IMR-90 (cell line): Measurements from ENCODE around the gene RAB36. TPM values are rescaled to one million over a fixed set of nuclear protein-coding genes. Genes with fewer than 3 reads are reported as not detected.

Experiments
- ATAC-seq: fragments of 200-7000 bp; cut with Tn5 transposase; 2 replicates; pipeline ENCODE4 v1.9.1; 2020; ENCODE audit warnings: low read depth, mild to moderate bottlenecking, moderate library complexity
- BruUV-seq: library from RNA; stranded (reverse); fragments of 400-500 nt; replicated peaks from 2 replicates; lab custom pipeline; 2021; lab: Mats Ljungman, UMichigan
- CTCF ChIA-PET: fragments of 300-600 bp; formaldehyde crosslinking; extraction: SDS; loops from one replicate; lab custom pipeline; 2021; ENCODE audit warnings: antibody characterized with exemption; lab: Yijun Ruan, JAX
- POLR2A ChIA-PET: fragments of 300-600 bp; sonication (Branson Sonifier 250); formaldehyde crosslinking; loops from one replicate; lab custom pipeline; 2022; ENCODE audit warnings: antibody characterized with exemption; ENCODE audit not compliant: unreplicated experiment; lab: Charles Lee
- DNase-seq: peaks from one replicate; pipeline ENCODE4 v3.0.0; 2013
- H2AFZ ChIP-seq: replicated peaks from 2 replicates; pipeline ENCODE3; 2013; ENCODE audit warnings: low read length, mild to moderate bottlenecking; ENCODE audit not compliant: poor library complexity
- H2AK5ac ChIP-seq: 2 replicates; pipeline ENCODE4 v1.6.1; 2013; ENCODE audit warnings: low read depth, low read length, inconsistent platforms
- H2AK9ac ChIP-seq: replicated peaks from 2 replicates; pipeline ENCODE3; 2013; ENCODE audit warnings: mild to moderate bottlenecking, low read depth, low read length, moderate library complexity; ENCODE audit not compliant: poor library complexity
- H2BK120ac ChIP-seq: 2 replicates; pipeline ENCODE4 v1.6.1; 2013; ENCODE audit warnings: low read depth, low read length, inconsistent platforms
- H2BK15ac ChIP-seq: 3 replicates; pipeline ENCODE4 v1.6.1; 2013; ENCODE audit warnings: low read depth, low read length, inconsistent platforms
- H2BK20ac ChIP-seq: 2 replicates; pipeline ENCODE4 v1.6.1; 2013; ENCODE audit warnings: low read depth, mild to moderate bottlenecking, inconsistent platforms, low read length, moderate library complexity
- H2BK5ac ChIP-seq: 2 replicates; pipeline ENCODE4 v1.6.1; 2013; ENCODE audit warnings: mild to moderate bottlenecking, low read depth, low read length, inconsistent platforms; ENCODE audit not compliant: poor library complexity, severe bottlenecking
- H3K14ac ChIP-seq: replicated peaks from 2 replicates; pipeline ENCODE4 v1.6.1; 2013; ENCODE audit warnings: low read depth, low read length, inconsistent platforms
- H3K18ac ChIP-seq: 2 replicates; pipeline ENCODE4 v1.6.1; 2013; ENCODE audit warnings: low read depth, low read length, control low read depth
- H3K23ac ChIP-seq: 2 replicates; pipeline ENCODE4 v1.6.1; 2013; ENCODE audit warnings: low read depth, low read length, inconsistent platforms
- H3K27ac ChIP-seq: 2 replicates; pipeline ENCODE4 v1.5.1; 2013; ENCODE audit warnings: mild to moderate bottlenecking, control low read depth, low read length; ENCODE audit not compliant: insufficient read depth
- H3K27me3 ChIP-seq: 2 replicates; pipeline ENCODE4 v1.6.1; 2013; ENCODE audit warnings: low read length; ENCODE audit not compliant: control insufficient read depth, insufficient read depth
- H3K36me3 ChIP-seq: 2 replicates; pipeline ENCODE4 v1.6.1; 2013; ENCODE audit warnings: low read length, mixed read lengths; ENCODE audit not compliant: control insufficient read depth, insufficient read depth
- H3K4ac ChIP-seq: 2 replicates; pipeline ENCODE4 v1.6.1; 2013; ENCODE audit warnings: low read depth, low read length, inconsistent platforms
- H3K4me1 ChIP-seq: 2 replicates; pipeline ENCODE4 v1.6.1; 2013; ENCODE audit warnings: low read length, mixed read lengths; ENCODE audit not compliant: control insufficient read depth, insufficient read depth
- H3K4me2 ChIP-seq: 2 replicates; pipeline ENCODE4 v1.6.1; 2013; ENCODE audit warnings: low read depth, mild to moderate bottlenecking, control low read depth, low read length, moderate library complexity
- H3K4me3 ChIP-seq: 2 replicates; pipeline ENCODE4 v1.5.1; 2013; ENCODE audit warnings: low read depth, mild to moderate bottlenecking, control low read depth, low read length, moderate library complexity; ENCODE audit not compliant: insufficient read depth
- H3K56ac ChIP-seq: 2 replicates; pipeline ENCODE4 v1.6.1; 2013; ENCODE audit warnings: low read length, inconsistent platforms; ENCODE audit not compliant: insufficient read depth; ENCODE audit errors: extremely low read depth
- H3K79me1 ChIP-seq, 2 experiments: 2 replicates each; pipeline ENCODE4 v1.6.1; 2013; ENCODE audit warnings: low read length in 2 of 2, inconsistent platforms in 1 of 2, low read depth in 1 of 2
- H3K9ac ChIP-seq: 2 replicates; pipeline ENCODE4 v1.6.1; 2013; ENCODE audit warnings: low read depth, low read length, control low read depth
- H3K9me1 ChIP-seq: 2 replicates; pipeline ENCODE4 v1.6.1; 2013; ENCODE audit warnings: low read length, inconsistent platforms; ENCODE audit not compliant: insufficient read depth
- H3K9me3 ChIP-seq: 2 replicates; pipeline ENCODE4 v1.6.1; 2013; ENCODE audit warnings: low read length; ENCODE audit not compliant: control insufficient read depth, insufficient read depth
- H4K20me1 ChIP-seq: 2 replicates; pipeline ENCODE4 v1.6.1; 2013; ENCODE audit warnings: low read length, inconsistent platforms; ENCODE audit not compliant: insufficient read depth
- H4K5ac ChIP-seq: 2 replicates; pipeline ENCODE4 v1.6.1; 2013; ENCODE audit warnings: mild to moderate bottlenecking, low read depth, low read length, control low read depth
- H4K8ac ChIP-seq, 2 experiments: 2 replicates each; pipeline ENCODE4 v1.6.1; 2013; ENCODE audit warnings: low read depth in 2 of 2, low read length in 2 of 2, control low read depth in 1 of 2, inconsistent platforms in 1 of 2
- H4K91ac ChIP-seq: 2 replicates; pipeline ENCODE4 v1.6.1; 2013; ENCODE audit warnings: low read depth, low read length, inconsistent platforms; ENCODE audit not compliant: insufficient read depth
- FOS ChIP-seq: fragments of 150-350 bp; IDR thresholded peaks from 2 replicates; pipeline ENCODE4 v1.6.1; 2016; ENCODE audit warnings: low read depth, low read length
- MAZ ChIP-seq: IDR thresholded peaks from 2 replicates; pipeline ENCODE4 v1.6.1; 2012; ENCODE audit warnings: low read depth, mild to moderate bottlenecking, low read length, improper control_type of control experiment, moderate library complexity, borderline replicate concordance
- RAD21 ChIP-seq: IDR thresholded peaks from 2 replicates; pipeline ENCODE4 v1.6.1; 2012; ENCODE audit warnings: low read length, improper control_type of control experiment
- SMC3 ChIP-seq: fragments of 150-350 bp; IDR thresholded peaks from 2 replicates; pipeline ENCODE4 v1.6.1; 2016; ENCODE audit warnings: low read depth, mild to moderate bottlenecking, antibody characterized with exemption, low read length, moderate library complexity
- USF2 ChIP-seq: fragments of 150-350 bp; IDR thresholded peaks from 2 replicates; pipeline ENCODE4 v1.6.1; 2017; ENCODE audit warnings: mild to moderate bottlenecking, antibody characterized with exemption, low read length, low read depth
- WGBS, 2 experiments: methylation state at CpG; one replicate each; pipeline versions ENCODE4 v1.1.5 to v1.1.7; 2013; ENCODE audit warnings: missing lambda C conversion rate in 2 of 2; ENCODE audit not compliant: insufficient read length in 1 of 2; ENCODE audit errors: extremely low coverage in 2 of 2; 5-methylcytosine and 5-hydroxymethylcytosine counted together
- dilution Hi-C: fragments of 300-500 bp; cut with HindIII; formaldehyde crosslinking; loops from one replicate; pipeline ENCODE4 v1.14.3; 2018; ENCODE audit warnings: low sequenced_read_pairs; ENCODE audit not compliant: unreplicated experiment
- in situ Hi-C: fragments of 300-500 bp; cut with MboI; formaldehyde crosslinking; loops from 3 replicates; pipeline ENCODE4 v1.14.3; 2019; ENCODE audit warnings: low sequenced_read_pairs, inconsistent platforms, mixed read lengths
- intact Hi-C: fragments of 100-400 bp; cut with micrococcal nuclease; formaldehyde crosslinking; loops from 2 replicates; pipeline ENCODE4 v1.10.0; 2022
- polyA plus RNA-seq, 3 experiments: library from polyadenylated mRNA; depleted of rRNA; stranded (reverse); fragments of >200 nt; gene quantifications; 2 replicates each; pipeline ENCODE4 v1.2.3, GENCODE V29; 2012; ENCODE audit warnings: low replicate concordance in 1 of 3
- total RNA-seq: library from RNA; depleted of rRNA; stranded (reverse); fragments of >200 nt; gene quantifications from 2 replicates; pipeline ENCODE4 v1.2.3, GENCODE V29; 2012

The RAB36 gene
- total and polyA plus RNA-seq, 2 of the 4 experiments (the other 2 are of a cell fraction): 3.6 to 4.0 TPM

- Histone ChIP-seq H4K91ac (no peak overlapping the region), H2AK9ac (no peak overlapping the region), H2AK5ac (no peak overlapping the region), H2BK5ac (no peak overlapping the region), H3K23ac (no peak overlapping the region), H3K4ac (no peak overlapping the region; the same call in 1 of the 2 replicates), H2AFZ (no peak overlapping the region), H2BK15ac (no peak overlapping the region), H3K4me2 (no peak overlapping the region), H4K8ac (no peak overlapping the region), H4K5ac (no peak overlapping the region), H3K14ac (no peak overlapping the region), H3K56ac (no peak overlapping the region), H3K79me1 (peaks cover 26 to 81% of the 10 kb centered on the region in 2 experiments), H3K18ac (no peak overlapping the region), H3K27me3 (no peaks in the 10 kb centered on the region), H2BK20ac (no peak overlapping the region), H3K9ac (no peak overlapping the region), H3K4me1 (peaks cover 7% of the 10 kb centered on the region), H3K4me3 (no peak overlapping the region), H4K20me1 (peaks cover 62% of the 10 kb centered on the region), H3K27ac (no peak overlapping the region), H3K36me3 (peaks cover 4% of the 10 kb centered on the region), H3K9me1 (peaks cover 31% of the 10 kb centered on the region), H2BK120ac (no peak overlapping the region), H3K9me3 (no peaks in the 10 kb centered on the region)
- intact Hi-C loops (no loop called here), dilution Hi-C loops (no loop called here), in situ Hi-C loops (no loop called here)
- 100% methylated on average over 1 of the region's 5 CpGs; no CpG with 5 or more reads in 1 of the 2 experiments for WGBS, 2 experiments
- ATAC-seq (no peak), DNase-seq (no peak)
- CTCF ChIA-PET: no interaction called here
- TF ChIP-seq SMC3 (no peak), USF2 (no peak), MAZ (no peak), FOS (no peak), RAD21 (no peak)
- BruUV-seq: no TSS peak
- POLR2A ChIA-PET: no interaction called here
These were observed 55.6 kb downstream of the RAB36 start for GRCh38 chr22:23200898-23201297.
